Amygdala (tissue), 56 donors: ENCODE results near the gene FGG.
A peak's percentile ranks its signal among the peaks of the same experiment; 100 is the strongest.

Experiments used
- DNase-seq, 56 donors: peaks; one replicate each; lab custom pipeline; 2025; lab: John Stamatoyannopoulos, UW

FGG gene

DNA sequence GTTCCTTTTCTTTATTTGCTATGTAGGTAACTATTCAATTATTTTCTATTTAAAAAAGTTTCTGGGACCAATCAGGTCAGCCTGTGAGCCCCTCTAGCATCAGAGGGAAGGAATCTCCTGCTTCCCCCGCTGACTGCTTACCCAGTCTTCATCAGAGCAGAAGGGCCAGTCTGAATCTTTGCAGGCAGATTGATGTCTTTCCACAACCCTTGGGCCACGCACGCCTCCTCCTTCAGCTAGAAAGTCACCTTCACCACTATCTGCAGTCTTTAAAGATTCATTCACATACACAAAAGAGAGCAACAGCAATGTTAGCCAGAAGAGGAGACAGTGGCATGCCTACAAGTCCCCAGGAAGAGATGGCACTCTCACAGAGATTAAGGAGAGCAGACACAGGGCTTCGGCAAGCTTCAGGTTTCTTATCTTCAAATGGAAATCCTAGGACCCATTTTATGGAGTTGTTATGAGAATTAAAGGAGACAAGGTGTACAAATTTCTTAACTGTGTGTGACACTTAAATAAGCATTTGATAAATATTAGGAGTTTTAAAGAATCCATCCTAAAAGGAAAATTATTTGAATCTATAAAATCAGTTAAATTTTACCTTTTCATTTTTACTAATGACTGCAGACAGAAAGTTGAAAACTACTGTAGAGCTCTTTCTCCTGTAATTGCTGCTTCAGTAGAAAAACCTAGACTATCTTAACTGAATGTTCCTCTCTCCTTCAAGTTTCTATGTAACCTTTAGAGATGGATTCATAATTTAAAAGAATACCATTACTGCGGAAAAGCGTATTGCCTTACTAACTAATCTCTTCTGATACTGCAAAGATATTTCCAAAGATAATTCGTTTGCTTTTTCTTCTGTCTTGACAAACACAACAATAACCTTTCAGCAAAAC is 22.9 kb downstream of the FGG start:
- no peak for DNase-seq

DNA sequence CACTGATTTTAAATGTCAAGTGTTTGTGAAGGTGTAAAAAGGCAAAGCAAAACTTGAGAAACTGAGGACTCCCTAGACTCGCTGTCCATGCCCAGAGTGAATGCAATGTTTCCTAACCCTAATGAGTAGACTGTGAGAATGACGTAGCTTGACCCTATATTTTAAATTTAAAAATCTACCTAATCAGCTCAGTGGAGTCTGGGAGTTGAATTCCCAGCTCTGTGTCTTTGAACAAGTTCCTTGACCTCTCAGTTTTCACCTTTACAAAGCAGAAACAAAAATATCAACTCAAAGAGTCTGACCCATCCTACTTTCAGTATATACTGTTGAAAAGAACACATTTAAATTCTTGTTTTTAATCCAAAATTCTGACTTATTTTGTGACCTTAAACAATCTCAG is 24.3 kb downstream of the FGG start:
- no peak for DNase-seq

DNA sequence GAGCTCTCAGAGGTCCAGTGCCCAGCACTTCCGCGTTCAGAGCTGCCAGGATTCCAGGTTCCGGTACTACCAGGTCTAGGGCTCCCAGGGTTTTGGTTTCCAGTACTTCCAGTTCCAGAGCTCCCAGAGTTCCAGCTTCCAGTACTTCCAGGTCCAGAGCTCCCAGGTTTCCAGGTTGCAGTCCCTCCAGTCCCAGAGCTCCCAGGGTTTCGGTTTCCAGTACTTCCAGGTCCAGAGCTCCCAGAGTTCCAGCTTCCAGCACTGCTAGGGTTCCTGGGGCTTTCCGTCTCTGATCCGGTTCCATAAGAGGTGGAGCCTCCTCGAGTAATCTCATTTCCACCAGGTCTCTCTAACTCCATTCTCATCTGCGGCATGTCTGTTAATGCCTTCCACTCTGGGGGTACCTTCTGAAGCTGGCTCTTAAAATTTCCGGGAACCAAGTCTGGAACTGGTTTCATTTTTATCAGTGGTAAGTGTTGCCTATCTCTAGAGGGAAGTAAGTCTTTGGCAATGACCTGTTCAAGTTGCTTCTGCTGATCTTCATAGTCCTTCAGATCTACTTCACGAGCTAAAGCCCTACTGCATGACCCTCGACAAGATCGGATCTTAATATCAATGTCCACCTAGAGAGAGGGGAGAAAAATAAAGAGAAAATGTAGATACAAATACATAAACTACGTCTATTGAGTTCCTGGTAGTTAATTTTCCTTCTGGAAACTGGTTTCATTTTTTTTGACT is 26.0 kb downstream of the FGG start:
- DNase-seq = no peak

DNA sequence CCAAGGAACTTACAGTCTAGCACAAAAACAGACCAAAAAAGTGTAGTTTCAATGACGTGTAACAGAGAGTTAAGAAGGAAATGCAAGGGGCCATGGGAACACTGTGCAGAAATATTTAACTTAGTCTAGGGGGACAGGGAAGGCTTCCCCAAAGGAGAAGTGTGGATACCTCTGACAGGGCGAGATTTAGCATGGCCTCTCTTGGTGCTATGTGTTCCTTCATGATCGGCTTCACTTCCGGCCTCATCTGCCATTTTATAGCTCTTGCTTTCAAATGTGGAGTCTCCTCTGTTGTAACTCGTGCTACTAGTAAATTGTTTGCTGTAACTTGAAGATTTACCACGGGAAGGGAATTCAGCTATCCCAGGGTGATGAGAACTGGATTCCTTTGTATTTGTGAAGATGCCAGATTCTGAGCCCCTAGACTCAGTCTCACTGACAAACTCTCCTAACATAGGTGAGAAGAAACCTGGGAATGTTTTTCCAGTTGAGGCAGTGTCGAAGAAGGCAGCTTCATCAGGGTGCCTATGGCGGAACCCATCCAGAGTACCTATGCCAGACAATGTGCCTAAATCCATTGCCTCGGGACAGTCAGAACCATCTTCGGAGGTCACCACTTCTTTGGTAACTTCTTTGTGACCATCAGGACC is 27.0 kb downstream of the FGG start:
- no peak for DNase-seq

DNA sequence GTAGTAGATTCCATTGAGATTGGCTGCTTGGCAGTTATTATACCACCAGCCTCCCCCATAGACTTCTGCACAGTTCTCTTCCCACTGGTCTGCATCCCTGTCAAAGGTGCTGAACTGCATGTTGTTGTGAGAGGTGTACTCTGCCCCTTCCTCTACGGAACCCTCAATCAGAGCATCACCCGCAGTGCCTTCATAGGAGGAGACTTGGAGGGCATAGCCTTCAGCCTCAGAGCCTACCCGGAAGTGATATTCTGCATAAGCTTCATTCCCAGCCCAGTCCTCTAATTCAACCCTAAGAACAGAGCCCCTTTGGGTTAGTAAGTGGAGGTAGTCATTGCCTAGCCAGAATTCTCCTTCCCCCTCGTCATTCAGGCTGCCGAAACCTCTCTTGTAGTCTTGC is 28.2 kb downstream of the FGG start:
- DNase-seq = peak in 1 of 56 donors; percentile 0

DNA sequence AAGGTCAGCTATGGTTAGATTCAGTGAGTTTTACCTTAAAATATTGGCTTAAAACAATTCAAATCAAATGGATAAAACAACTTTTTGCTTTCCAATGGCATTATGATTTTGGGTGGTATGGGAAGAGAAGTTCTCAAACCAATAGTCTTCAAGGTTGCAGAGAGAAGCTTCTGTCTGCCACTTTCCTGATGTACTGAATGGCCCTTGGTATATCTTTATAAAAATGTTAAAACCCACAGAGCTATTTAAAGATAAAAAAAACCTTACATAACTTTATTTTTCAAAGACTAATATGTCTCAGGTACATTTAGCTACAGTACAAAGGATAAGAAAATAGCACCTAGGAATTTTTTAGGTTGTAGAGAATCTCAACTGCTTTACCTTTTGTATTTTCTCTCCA is 28.8 kb downstream of the FGG start:
- DNase-seq = no peak

DNA sequence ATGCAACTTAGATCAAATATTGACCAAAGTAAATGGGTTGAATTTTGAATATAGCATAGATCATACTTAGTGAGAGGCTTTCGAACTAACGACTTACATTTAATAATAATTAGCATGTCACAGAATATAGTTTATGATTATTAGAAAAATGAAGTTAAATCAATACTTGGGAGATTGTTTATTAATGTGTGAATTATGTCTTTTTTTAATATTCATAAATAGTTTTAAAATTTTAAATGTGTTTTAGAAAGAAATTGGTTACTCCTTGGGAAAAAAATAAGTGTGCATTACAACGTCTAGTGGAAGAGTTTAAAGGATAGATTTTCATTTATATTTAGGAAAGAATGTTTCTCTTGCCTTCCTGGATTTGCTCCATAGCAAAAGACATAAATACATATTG is 29.2 kb downstream of the FGG start:
- DNase-seq = no peak

DNA sequence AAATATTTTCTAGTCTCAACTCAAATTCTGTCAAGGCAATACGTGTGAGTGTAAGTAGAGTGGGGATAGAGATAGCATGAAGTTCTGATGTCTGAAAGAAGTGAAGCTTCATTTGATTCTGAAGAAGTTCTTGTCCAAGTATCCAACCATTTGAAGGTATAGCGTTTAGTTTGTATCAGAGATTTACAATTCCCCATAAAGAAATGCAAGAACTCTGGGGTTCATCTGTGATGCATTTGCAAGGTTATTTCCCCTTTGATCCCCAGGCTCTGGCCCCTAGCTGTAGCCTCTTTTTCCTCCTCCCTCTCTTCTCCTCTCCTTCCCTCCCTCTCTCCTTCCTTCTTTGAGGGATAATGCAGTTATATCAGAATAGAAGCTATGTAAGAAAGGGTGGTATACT is 29.7 kb downstream of the FGG start:
- no peak for DNase-seq

DNA sequence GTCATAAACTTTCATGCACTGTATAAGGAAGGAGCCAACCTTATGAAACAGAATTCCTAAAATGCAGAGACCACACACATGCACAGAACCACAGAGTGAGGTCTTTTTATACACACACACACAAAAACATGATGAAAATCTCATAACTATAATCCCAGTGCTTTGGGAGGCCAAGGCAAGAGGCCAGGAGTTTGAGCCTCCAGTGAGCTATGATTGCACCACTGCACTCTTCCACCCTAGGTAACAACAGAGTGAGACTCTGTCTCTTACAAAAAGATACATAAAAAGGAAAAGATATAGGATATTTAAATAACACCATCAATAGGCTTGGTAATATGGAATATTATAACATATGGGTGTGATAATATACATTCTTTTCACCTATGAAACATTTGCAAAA is 32.5 kb downstream of the FGG start:
- no peak for DNase-seq

DNA sequence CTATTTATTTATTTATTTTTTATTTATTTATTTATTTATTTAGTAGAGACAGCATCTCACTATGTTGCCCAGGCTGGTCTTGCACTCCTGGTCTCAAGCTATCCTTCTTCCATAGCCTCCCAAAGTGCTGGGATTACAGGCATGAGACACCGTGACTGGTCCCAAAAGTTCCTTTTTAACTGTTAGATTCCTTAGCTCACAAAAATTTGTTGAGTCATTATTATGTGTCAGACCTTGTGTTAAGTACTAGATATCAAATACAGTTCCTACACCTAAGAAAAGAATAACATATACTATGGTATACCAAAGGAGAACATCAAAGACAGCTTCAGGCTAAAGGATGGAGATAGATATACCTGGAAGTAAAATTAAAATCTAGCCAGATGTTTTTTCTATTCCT is 33.5 kb downstream of the FGG start:
- DNase-seq = no peak

DNA sequence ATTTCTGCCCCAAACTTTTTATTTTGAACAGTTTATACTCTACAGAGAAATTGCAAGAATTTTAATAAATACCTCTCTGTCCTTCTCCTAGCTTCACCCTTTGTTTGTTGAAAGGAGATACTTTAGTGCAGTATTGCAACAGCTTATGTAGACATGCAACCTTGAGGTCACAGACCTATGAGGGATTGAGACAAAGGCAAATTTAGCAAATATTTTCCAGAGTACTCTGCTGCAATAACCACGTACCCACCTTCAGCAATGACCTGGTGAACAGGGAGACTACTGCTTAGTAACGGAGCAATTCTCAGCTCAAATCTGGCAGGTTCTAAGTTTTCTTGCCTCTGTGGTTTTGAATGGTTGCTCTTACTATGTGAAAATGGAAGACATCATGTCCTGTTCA is 35.1 kb downstream of the FGG start:
- DNase-seq = no peak

DNA sequence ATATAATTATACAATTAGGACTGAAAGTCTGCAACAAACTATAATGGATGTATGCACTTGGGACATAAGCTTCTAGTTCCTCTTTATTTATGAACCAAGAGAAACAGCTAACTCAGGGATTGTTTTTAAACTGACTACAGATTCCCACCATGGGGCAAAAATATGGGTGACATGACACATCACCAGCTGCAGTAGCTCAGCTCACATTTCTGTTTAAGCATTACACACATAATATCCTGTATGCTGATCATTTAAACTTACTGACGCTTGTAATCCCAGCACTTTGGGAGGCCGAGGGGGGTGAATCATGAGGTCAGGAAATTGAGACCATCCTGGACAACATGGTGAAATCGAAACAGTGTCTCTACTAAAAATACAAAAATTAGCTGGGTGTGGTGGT is 38.1 kb downstream of the FGG start:
- no peak for DNase-seq

DNA sequence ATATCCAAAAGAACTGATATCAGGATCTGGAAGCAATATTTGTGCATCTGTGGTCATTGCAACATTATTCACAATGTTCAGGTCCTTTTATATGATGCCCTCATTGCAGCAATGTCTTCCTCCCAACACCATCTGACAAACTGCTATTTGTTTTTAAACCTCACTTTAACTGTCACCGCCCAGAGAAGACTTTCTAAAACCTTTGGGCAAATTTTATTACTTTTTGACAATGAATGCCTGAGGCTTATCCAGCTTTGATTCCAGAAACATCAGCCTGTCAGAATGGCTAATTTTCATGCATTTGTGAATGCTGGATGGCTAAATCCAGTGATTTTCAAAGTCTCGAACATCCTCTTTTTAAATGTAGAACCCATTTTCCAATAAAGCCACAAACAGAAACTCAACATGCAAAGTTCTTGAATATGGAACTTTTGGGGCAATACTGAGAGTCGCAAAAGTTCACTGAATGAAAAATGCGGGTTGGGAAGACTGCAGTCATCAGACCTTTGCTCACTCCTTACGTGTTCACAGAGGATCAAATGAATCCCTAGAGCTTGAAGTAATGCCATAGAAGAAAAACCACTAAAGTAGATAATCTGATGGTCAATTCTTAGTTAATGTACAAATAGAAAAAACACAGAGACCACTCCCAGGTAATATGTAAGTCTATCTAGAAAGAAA is 39.1 kb downstream of the FGG start:
- no peak for DNase-seq

DNA sequence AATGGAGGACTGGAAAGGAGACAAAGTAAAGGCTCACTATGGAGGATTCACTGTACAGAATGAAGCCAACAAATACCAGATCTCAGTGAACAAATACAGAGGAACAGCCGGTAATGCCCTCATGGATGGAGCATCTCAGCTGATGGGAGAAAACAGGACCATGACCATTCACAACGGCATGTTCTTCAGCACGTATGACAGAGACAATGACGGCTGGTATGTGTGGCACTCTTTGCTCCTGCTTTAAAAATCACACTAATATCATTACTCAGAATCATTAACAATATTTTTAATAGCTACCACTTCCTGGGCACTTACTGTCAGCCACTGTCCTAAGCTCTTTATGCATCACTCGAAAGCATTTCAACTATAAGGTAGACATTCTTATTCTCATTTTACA is 42.9 kb downstream of the FGG start:
- DNase-seq = no peak

DNA sequence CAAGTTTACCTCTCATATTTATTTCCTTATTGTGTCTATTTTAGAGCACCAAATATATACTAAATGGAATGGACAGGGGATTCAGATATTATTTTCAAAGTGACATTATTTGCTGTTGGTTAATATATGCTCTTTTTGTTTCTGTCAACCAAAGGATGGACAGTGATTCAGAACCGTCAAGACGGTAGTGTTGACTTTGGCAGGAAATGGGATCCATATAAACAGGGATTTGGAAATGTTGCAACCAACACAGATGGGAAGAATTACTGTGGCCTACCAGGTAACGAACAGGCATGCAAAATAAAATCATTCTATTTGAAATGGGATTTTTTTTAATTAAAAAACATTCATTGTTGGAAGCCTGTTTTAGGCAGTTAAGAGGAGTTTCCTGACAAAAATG is 43.4 kb downstream of the FGG start:
- no peak for DNase-seq

DNA sequence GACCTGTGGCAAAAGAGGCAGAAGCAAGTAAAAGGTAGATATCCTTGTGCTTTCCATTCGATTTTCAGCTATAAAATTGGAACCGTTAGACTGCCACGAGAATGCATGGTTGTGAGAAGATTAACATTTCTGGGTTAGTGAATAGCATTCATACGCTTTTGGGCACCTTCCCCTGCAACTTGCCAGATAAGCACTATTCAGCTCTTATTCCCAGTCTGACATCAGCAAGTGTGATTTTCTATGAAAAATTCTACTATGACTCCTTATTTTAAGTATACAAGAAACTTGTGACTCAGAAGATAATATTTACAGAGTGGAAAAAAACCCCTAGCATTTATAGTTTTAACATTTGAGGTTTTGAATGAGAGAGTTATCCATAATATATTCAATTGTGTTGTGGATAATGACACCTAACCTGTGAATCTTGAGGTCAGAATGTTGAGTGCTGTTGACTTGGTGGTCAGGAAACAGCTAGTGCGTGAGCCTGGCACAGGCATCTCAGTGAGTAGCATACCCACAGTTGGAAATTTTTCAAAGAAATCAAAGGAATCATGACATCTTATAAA is 45.7 kb downstream of the FGG start:
- DNase-seq = no peak

DNA sequence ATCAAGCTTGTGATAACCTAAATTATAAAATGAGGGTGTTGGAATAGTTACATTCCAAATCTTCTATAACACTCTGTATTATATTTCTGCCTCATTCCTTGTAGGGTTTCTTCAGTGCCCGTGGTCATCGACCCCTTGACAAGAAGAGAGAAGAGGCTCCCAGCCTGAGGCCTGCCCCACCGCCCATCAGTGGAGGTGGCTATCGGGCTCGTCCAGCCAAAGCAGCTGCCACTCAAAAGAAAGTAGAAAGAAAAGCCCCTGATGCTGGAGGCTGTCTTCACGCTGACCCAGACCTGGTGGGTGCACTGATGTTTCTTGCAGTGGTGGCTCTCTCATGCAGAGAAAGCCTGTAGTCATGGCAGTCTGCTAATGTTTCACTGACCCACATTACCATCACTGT is 46.8 kb downstream of the FGG start:
- no peak for DNase-seq

DNA sequence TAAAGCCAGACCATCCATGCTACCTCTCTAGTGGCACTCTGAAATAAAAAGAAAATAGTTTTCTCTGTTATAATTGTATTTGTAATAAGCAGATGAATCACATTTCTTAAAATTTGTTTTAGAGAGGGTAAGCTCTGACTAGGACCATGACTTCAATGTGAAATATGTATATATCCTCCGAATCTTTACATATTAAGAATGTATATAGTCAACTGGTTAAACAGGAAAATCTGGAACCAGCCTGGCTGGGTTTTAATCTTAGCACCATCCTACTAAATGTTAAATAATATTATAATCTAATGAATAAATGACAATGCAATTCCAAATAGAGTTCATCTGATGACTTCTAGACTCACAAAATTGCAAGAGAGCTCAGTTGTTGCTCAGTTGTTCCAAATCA is 48.1 kb downstream of the FGG start:
- DNase-seq = no peak

DNA sequence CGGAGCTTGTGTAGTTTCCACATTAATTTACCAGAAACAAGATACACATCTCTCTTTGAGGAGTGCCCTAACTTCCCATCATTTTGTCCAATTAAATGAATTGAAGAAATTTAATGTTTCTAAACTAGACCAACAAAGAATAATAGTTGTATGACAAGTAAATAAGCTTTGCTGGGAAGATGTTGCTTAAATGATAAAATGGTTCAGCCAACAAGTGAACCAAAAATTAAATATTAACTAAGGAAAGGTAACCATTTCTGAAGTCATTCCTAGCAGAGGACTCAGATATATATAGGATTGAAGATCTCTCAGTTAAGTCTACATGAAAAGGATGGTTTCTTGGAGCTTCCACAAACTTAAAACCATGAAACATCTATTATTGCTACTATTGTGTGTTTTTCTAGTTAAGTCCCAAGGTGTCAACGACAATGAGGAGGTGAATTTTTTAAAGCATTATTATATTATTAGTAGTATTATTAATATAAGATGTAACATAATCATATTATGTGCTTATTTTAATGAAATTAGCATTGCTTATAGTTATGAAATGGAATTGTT is 49.7 kb downstream of the FGG start, which contains the start of gene FGB:
Gene FGB (plus strand): TSS at position 315 of the 558 bp plus-strand sequence. CDS start 8 bp downstream, at position 323.
- DNase-seq = no peak

DNA sequence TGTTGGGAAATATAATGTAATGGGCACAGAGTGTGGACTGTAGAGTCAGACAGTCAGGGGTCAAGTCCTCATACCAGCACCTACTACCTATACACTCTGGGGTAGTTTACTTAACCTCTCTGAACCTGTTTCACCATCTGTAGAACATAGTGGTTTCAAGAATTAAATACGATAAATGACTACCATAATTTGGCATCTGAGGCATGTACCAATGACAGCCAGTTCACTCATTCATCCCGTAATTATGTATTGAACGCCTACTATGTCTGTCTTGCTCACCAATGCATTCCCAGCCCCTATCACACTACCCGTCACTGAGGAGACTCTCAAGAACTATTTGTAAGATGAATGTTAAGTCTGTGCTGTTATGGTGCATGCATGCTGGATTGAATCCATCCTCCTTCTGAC is 51.6 kb downstream of the FGG start:
- no peak for DNase-seq
